ENCODE data around the gene CD47.

- TF ChIP-seq CTCF (IDR thresholded peaks at IDR 0.05) (no peak), EZH2 (IDR thresholded peaks at IDR 0.05; ENCODE audit: borderline replicate concordance, insufficient read depth, low read depth, low read length, poor library complexity, severe bottlenecking) (no peak)
Measured at GRCh38 chr3:108118038-108118768, 27.4 kb upstream of the CD47 start.
